ENCODE results near the gene CD70.

DNA sequence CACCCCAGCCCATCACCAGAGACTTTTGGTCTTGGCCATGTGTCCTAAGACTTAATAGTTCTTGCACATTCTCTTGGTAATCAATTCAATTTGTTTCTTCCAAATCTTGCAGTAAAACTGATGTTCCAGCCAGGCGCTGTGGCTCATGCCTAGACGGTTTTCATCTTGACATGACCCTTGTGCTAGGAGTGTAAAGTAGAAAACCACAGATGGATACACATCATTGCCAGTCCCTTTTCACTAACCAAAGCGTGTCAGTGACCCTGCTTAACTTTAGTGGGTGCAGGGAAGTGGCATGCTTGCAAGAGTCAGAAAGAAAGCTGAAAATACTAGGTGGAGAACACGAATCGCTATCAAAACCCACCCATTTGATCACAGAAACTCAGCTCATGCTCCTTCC, 18.0 kb upstream of the CD70 start:
- TF ChIP-seq, protein P1, sequence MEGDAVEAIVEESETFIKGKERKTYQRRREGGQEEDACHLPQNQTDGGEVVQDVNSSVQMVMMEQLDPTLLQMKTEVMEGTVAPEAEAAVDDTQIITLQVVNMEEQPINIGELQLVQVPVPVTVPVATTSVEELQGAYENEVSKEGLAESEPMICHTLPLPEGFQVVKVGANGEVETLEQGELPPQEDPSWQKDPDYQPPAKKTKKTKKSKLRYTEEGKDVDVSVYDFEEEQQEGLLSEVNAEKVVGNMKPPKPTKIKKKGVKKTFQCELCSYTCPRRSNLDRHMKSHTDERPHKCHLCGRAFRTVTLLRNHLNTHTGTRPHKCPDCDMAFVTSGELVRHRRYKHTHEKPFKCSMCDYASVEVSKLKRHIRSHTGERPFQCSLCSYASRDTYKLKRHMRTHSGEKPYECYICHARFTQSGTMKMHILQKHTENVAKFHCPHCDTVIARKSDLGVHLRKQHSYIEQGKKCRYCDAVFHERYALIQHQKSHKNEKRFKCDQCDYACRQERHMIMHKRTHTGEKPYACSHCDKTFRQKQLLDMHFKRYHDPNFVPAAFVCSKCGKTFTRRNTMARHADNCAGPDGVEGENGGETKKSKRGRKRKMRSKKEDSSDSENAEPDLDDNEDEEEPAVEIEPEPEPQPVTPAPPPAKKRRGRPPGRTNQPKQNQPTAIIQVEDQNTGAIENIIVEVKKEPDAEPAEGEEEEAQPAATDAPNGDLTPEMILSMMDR (IDR thresholded peaks at IDR 0.05): no peak
- no peak for TF ChIP-seq POLR2AphosphoS5 (IDR thresholded peaks at IDR 0.05)
- TF ChIP-seq POLR2A (IDR thresholded peaks at IDR 0.05): no peak

All from breast epithelium (tissue), 3 donors.